ENCODE data around the gene PPP2R5A. TPM values are rescaled to one million over a fixed set of nuclear protein-coding genes. Genes with fewer than 3 reads are reported as not detected.
"Not testable (repeated sequence)": the region's sequence is repeated elsewhere in the genome, so short reads cannot be mapped to it uniquely, and the experiment has no call there.

Gene PPP2R5A
- total and polyA plus RNA-seq, 2 experiments from 2014 or later = 22.0 to 40.2 TPM

GRCh38 chr1:212287261-212287895 lies 2.2 kb downstream of the PPP2R5A start:
- peaks cover 23% of the 10 kb centered on the region for H3K4me1 ChIP-seq (ENCODE audit: insufficient read depth)
- peak overlapping the region; percentile 59 for H3K4me3 ChIP-seq
- no peaks in the 10 kb centered on the region for H3K9me3 ChIP-seq (ENCODE audit: low read depth)
- no peak overlapping the region for H2AFZ ChIP-seq
- TF ChIP-seq CTCF (IDR thresholded peaks at IDR 0.05; ENCODE audit: poor library complexity) (no peak), EZH2 (IDR thresholded peaks at IDR 0.05; ENCODE audit: borderline replicate concordance) (no peak), EZH2phosphoT487 (IDR thresholded peaks at IDR 0.05; ENCODE audit: low read depth, severe bottlenecking, unreplicated experiment) (no peak)
- H3K9me2 ChIP-seq (replicated peaks; ENCODE audit: insufficient read depth) = no peaks in the 10 kb centered on the region
- H4K20me1 ChIP-seq (ENCODE audit: insufficient read depth, poor library complexity, severe bottlenecking) = peaks cover 47% of the 10 kb centered on the region
- 66% methylated on average over 3 of the region's 3 CpGs for WGBS (ENCODE audit: low lambda C conversion rate, missing lambda C conversion rate)
- DNase-seq (ENCODE audit: low spot score) = no peak
- H3K27ac ChIP-seq = peak overlapping the region; percentile 95
- H3K4me2 ChIP-seq = peak overlapping the region; percentile 83
- no peaks in the 10 kb centered on the region for H3K36me3 ChIP-seq (replicated peaks; ENCODE audit: insufficient read depth, low read depth)
- H3K79me2 ChIP-seq = peaks cover 64% of the 10 kb centered on the region
- no peaks in the 10 kb centered on the region for H3K27me3 ChIP-seq

GRCh38 chr1:212287995-212288394 lies 2.8 kb downstream of the PPP2R5A start:
- Histone ChIP-seq H3K79me2 (peaks cover 70% of the 10 kb centered on the region), H4K20me1 (ENCODE audit: insufficient read depth, poor library complexity, severe bottlenecking) (peaks cover 53% of the 10 kb centered on the region)
- 85% methylated on average over 9 of the region's 9 CpGs for WGBS (ENCODE audit: low lambda C conversion rate, missing lambda C conversion rate)

GRCh38 chr1:212288615-212289014 lies 3.4 kb downstream of the PPP2R5A start:
- peaks cover 75% of the 10 kb centered on the region for H3K79me2 ChIP-seq
- H3K4me2 ChIP-seq = peak overlapping the region; percentile 83
- no peak overlapping the region for H3K4me3 ChIP-seq
- no peak for TF ChIP-seq CTCF (IDR thresholded peaks at IDR 0.05; ENCODE audit: poor library complexity)
- TF ChIP-seq EZH2 (IDR thresholded peaks at IDR 0.05; ENCODE audit: borderline replicate concordance) = no peak
- TF ChIP-seq EZH2phosphoT487 (IDR thresholded peaks at IDR 0.05; ENCODE audit: low read depth, severe bottlenecking, unreplicated experiment) = no peak
- H3K36me3 ChIP-seq (replicated peaks; ENCODE audit: insufficient read depth, low read depth) = no peaks in the 10 kb centered on the region
- DNase-seq (ENCODE audit: low spot score) = no peak
- no peaks in the 10 kb centered on the region for H3K9me2 ChIP-seq (replicated peaks; ENCODE audit: insufficient read depth)
- no peak overlapping the region for H2AFZ ChIP-seq
- no peak overlapping the region for H3K27ac ChIP-seq
- H4K20me1 ChIP-seq (ENCODE audit: insufficient read depth, poor library complexity, severe bottlenecking) = peaks cover 59% of the 10 kb centered on the region
- no peaks in the 10 kb centered on the region for H3K27me3 ChIP-seq
- no peaks in the 10 kb centered on the region for H3K9me3 ChIP-seq (ENCODE audit: low read depth)
- peaks cover 23% of the 10 kb centered on the region for H3K4me1 ChIP-seq (ENCODE audit: insufficient read depth)

More at GRCh38 chr1:212287995-212288394, 2.8 kb downstream of the PPP2R5A start:
- Histone ChIP-seq H3K4me3 (peak overlapping the region; percentile 59), H3K4me2 (peak overlapping the region; percentile 83), H3K4me1 (ENCODE audit: insufficient read depth) (peaks cover 23% of the 10 kb centered on the region)
- DNase-seq (ENCODE audit: low spot score); H3K36me3 ChIP-seq (replicated peaks; ENCODE audit: insufficient read depth, low read depth); H3K9me2 ChIP-seq (replicated peaks; ENCODE audit: insufficient read depth); H3K27ac ChIP-seq; H2AFZ ChIP-seq; H3K27me3 ChIP-seq; H3K9me3 ChIP-seq (ENCODE audit: low read depth): not testable (repeated sequence)

GRCh38 chr1:212289262-212290077 lies 4.3 kb downstream of the PPP2R5A start:
- no peak overlapping the region for H3K4me3 ChIP-seq
- no peaks in the 10 kb centered on the region for H3K27me3 ChIP-seq
- H3K4me1 ChIP-seq (ENCODE audit: insufficient read depth) = peaks cover 28% of the 10 kb centered on the region
- WGBS (ENCODE audit: low lambda C conversion rate, missing lambda C conversion rate) = 39% methylated on average over 4 of the region's 4 CpGs
- no peak for DNase-seq (ENCODE audit: low spot score)
- peaks cover 67% of the 10 kb centered on the region for H4K20me1 ChIP-seq (ENCODE audit: insufficient read depth, poor library complexity, severe bottlenecking)
- peaks cover 83% of the 10 kb centered on the region for H3K79me2 ChIP-seq
- H3K27ac ChIP-seq = no peak overlapping the region
- H3K36me3 ChIP-seq (replicated peaks; ENCODE audit: insufficient read depth, low read depth) = no peaks in the 10 kb centered on the region
- TF ChIP-seq EZH2phosphoT487 (IDR thresholded peaks at IDR 0.05; ENCODE audit: low read depth, severe bottlenecking, unreplicated experiment) (no peak), CTCF (IDR thresholded peaks at IDR 0.05; ENCODE audit: poor library complexity) (no peak), EZH2 (IDR thresholded peaks at IDR 0.05; ENCODE audit: borderline replicate concordance) (no peak)
- no peak overlapping the region for H2AFZ ChIP-seq
- H3K9me3 ChIP-seq (ENCODE audit: low read depth) = no peaks in the 10 kb centered on the region
- no peaks in the 10 kb centered on the region for H3K9me2 ChIP-seq (replicated peaks; ENCODE audit: insufficient read depth)
- H3K4me2 ChIP-seq = peak overlapping the region; percentile 83
